ENCODE measurements around the gene RET. TPM values are rescaled to one million over a fixed set of nuclear protein-coding genes. Genes with fewer than 3 reads are reported as not detected.

The RET gene
- total and polyA plus RNA-seq, 2 of the 13 experiments (the other 11 are each of a cell fraction or from before 2014, with no cell fraction given): 0.02 TPM; not detected in 1

- TF ChIP-seq ZNF501 (CRISPR knock-in tag; IDR thresholded peaks at IDR 0.05): no peak
- no peak for TF ChIP-seq MEIS1 (CRISPR knock-in tag; IDR thresholded peaks at IDR 0.05; ENCODE audit: borderline replicate concordance)
- no peak for TF ChIP-seq FOSL2 (CRISPR knock-in tag; IDR thresholded peaks at IDR 0.05)
- TF ChIP-seq ZBTB49 (CRISPR knock-in tag; IDR thresholded peaks at IDR 0.05; ENCODE audit: borderline replicate concordance): no peak
- no peak for TF ChIP-seq GFI1 (CRISPR knock-in tag; IDR thresholded peaks at IDR 0.05; ENCODE audit: borderline replicate concordance)
- no peak for TF ChIP-seq MTA3 (CRISPR knock-in tag; IDR thresholded peaks at IDR 0.05)
- no peak for TF ChIP-seq ZNF616 (CRISPR knock-in tag; IDR thresholded peaks at IDR 0.05; ENCODE audit: low read depth)
- no peak for TF ChIP-seq KLF16 (CRISPR knock-in tag; IDR thresholded peaks at IDR 0.05)
- no peak for TF ChIP-seq FOXO1 (CRISPR knock-in tag; IDR thresholded peaks at IDR 0.05)
- TF ChIP-seq ARID4A (CRISPR knock-in tag; IDR thresholded peaks at IDR 0.05; ENCODE audit: borderline replicate concordance): no peak
- no peak for TF ChIP-seq YY1 (IDR thresholded peaks at IDR 0.05; ENCODE audit: insufficient read depth, insufficient replicate concordance, low read depth, low read length)
- no peak for TF ChIP-seq ZNF446 (CRISPR knock-in tag; IDR thresholded peaks at IDR 0.05)
- TF ChIP-seq TRAFD1 (CRISPR knock-in tag; IDR thresholded peaks at IDR 0.05; ENCODE audit: borderline replicate concordance): no peak
- TF ChIP-seq ZNF253 (CRISPR knock-in tag; IDR thresholded peaks at IDR 0.05; ENCODE audit: borderline replicate concordance): no peak
- H3K27ac ChIP-seq (ENCODE audit: extremely low read length, insufficient read depth, low read length): no peak overlapping the region
- H2AFZ ChIP-seq (ENCODE audit: low read length): no peak overlapping the region
- CTCF ChIA-PET (ENCODE audit: low intra/inter-chr PET ratio, low total read pairs): no interaction called here
- no TSS peak for BruUV-seq (replicated peaks)
- H3K4me3 ChIP-seq (replicated peaks in 1 of 3; ENCODE audit: insufficient read depth in 1 of 3, low read depth in 2 of 3, low read length in 3 of 3): no peak overlapping the region
- no peaks in the 10 kb centered on the region for H3K9me3 ChIP-seq (ENCODE audit: low read length)
- WGBS (ENCODE audit: low lambda C conversion rate): 59% methylated on average over 3 of the region's 18 CpGs
- no peaks in the 10 kb centered on the region for H4K20me1 ChIP-seq (ENCODE audit: insufficient read depth, low read length)
- H3K9ac ChIP-seq (ENCODE audit: insufficient read depth, low read depth, low read length): no peak overlapping the region
- no peak overlapping the region for H3K4me2 ChIP-seq (ENCODE audit: low read depth, low read length)
- POLR2A ChIA-PET: no interaction called here
- H3K36me3 ChIP-seq (replicated peaks in 1 of 2; ENCODE audit: control insufficient read depth in 1 of 2, insufficient read depth in 2 of 2, low read length in 2 of 2): no peaks in the 10 kb centered on the region
- H3K79me2 ChIP-seq (ENCODE audit: insufficient read depth, low read length): no peaks in the 10 kb centered on the region
- intact Hi-C loops (cut with micrococcal nuclease; ENCODE audit: unreplicated experiment) (no loop called here), in situ Hi-C loops (cut with HindIII; ENCODE audit: extremely low pct_ligation_motif_present, low pct_unique_long_range_greater_than_20kb) (no loop called here)
- peaks cover 0 to 49% of the 10 kb centered on the region in 2 experiments; a peak in 4 of 5 replicates for H3K27me3 ChIP-seq (ENCODE audit: control insufficient read depth in 1 of 2, insufficient read depth in 2 of 2, low read length in 2 of 2)
- ATAC-seq (no peak), FAIRE-seq (no peak), DNase-seq (ENCODE audit: low spot score) (no peak)
- no peaks in the 10 kb centered on the region for H3K4me1 ChIP-seq (ENCODE audit: insufficient read depth, low read length)
Measured at GRCh38 chr10:43117777-43118583, 41.1 kb downstream of the RET start.

Measured in HepG2 (cell line).